ENCODE results near the gene AZIN2.

AZIN2 gene

GRCh38 chr1:33080885-33081553 is at the start of gene AZIN2:
Gene AZIN2 (plus strand): TSS chr1:33081153. CDS start chr1:33082250, 1,097 bp downstream.
- Histone ChIP-seq H3K4me1 (ENCODE audit: control insufficient read depth, insufficient read depth, low read length) (peaks cover 23% of the 10 kb centered on the region), H3K9me3 (ENCODE audit: control insufficient read depth in 2 of 2, low read length in 2 of 2) (no peaks in the 10 kb centered on the region), H3K27me3 (ENCODE audit: control insufficient read depth in 1 of 2, insufficient read depth in 2 of 2, low read length in 2 of 2) (no peaks in the 10 kb centered on the region), H3K36me3 (ENCODE audit: control insufficient read depth in 2 of 2, insufficient read depth in 2 of 2, low read length in 2 of 2) (no peaks in the 10 kb centered on the region), H3K27ac (ENCODE audit: low read length) (no peak within 1 kb of the TSS), H3K9ac (ENCODE audit: low read length in 2 of 2) (peak within 1 kb of the TSS; percentile 75 to 76), H3K4me3 (ENCODE audit: low read length in 2 of 2) (peak within 1 kb of the TSS; percentile 75 to 88)

DNA sequence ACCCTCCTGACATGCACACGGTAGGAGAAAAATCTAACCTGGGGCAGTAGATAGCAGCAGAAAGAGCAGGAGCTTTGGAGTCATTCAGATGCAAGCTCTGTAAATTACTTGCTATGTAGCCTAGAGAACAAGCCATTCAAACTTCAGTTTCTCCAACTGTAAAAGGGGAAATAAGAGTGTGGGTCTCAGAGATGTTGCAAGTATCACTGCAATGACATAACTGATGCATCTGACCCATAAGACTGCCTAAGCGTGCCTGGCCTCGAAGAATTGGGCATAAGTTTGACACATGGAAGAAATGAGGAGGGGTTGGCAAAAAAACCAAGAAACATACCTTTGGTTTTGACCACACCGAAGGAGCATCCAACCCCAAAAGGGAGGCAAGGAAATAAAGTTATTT is 49.4 kb upstream of the AZIN2 start:
- H3K9ac ChIP-seq (ENCODE audit: low read length in 2 of 2) = no peak overlapping the region
- no peak overlapping the region for H3K4me3 ChIP-seq (ENCODE audit: low read length in 2 of 2)
- no peaks in the 10 kb centered on the region for H3K27me3 ChIP-seq (ENCODE audit: control insufficient read depth in 1 of 2, insufficient read depth in 2 of 2, low read length in 2 of 2)
- peaks cover 16% of the 10 kb centered on the region for H3K4me1 ChIP-seq (ENCODE audit: control insufficient read depth, insufficient read depth, low read length)
- H3K36me3 ChIP-seq (ENCODE audit: control insufficient read depth in 2 of 2, insufficient read depth in 2 of 2, low read length in 2 of 2) = peaks cover 0 to 9% of the 10 kb centered on the region in 2 donors
- H3K27ac ChIP-seq (ENCODE audit: low read length) = no peak overlapping the region
- H3K9me3 ChIP-seq (ENCODE audit: control insufficient read depth in 2 of 2, low read length in 2 of 2) = no peaks in the 10 kb centered on the region

- H3K9ac ChIP-seq (ENCODE audit: low read length in 2 of 2) = no peak overlapping the region
- no peak overlapping the region for H3K27ac ChIP-seq (ENCODE audit: low read length)
- peaks cover 0 to 9% of the 10 kb centered on the region in 2 donors for H3K36me3 ChIP-seq (ENCODE audit: control insufficient read depth in 2 of 2, insufficient read depth in 2 of 2, low read length in 2 of 2)
- H3K4me1 ChIP-seq (ENCODE audit: control insufficient read depth, insufficient read depth, low read length) = peaks cover 16% of the 10 kb centered on the region
- no peak overlapping the region for H3K4me3 ChIP-seq (ENCODE audit: low read length in 2 of 2)
- H3K9me3 ChIP-seq (ENCODE audit: control insufficient read depth in 2 of 2, low read length in 2 of 2) = no peaks in the 10 kb centered on the region
- no peaks in the 10 kb centered on the region for H3K27me3 ChIP-seq (ENCODE audit: control insufficient read depth in 1 of 2, insufficient read depth in 2 of 2, low read length in 2 of 2)
Measured at GRCh38 chr1:33032126-33032869, 48.7 kb upstream of the AZIN2 start.

GRCh38 chr1:33036051-33036525 is 44.9 kb upstream of the AZIN2 start:
- H3K4me1 ChIP-seq (ENCODE audit: control insufficient read depth, insufficient read depth, low read length) = peaks cover 11% of the 10 kb centered on the region

GRCh38 chr1:33036526-33037503 is 44.1 kb upstream of the AZIN2 start, which contains the start of gene AK2:
Gene AK2 (minus strand): TSS chr1:33036883. CDS start chr1:33036828, 55 bp downstream.
- peaks cover 0 to 6% of the 10 kb centered on the region in 2 donors for H3K36me3 ChIP-seq (ENCODE audit: control insufficient read depth in 2 of 2, insufficient read depth in 2 of 2, low read length in 2 of 2)
- H3K27me3 ChIP-seq (ENCODE audit: control insufficient read depth in 1 of 2, insufficient read depth in 2 of 2, low read length in 2 of 2) = no peaks in the 10 kb centered on the region
- peak within 1 kb of the TSS; percentile 93 for H3K9ac ChIP-seq (ENCODE audit: low read length in 2 of 2)
- H3K27ac ChIP-seq (ENCODE audit: low read length) = peak within 1 kb of the TSS; percentile 66
- H3K4me3 ChIP-seq (ENCODE audit: low read length in 2 of 2) = peak within 1 kb of the TSS; percentile 93 to 98
- H3K9me3 ChIP-seq (ENCODE audit: control insufficient read depth in 2 of 2, low read length in 2 of 2) = no peaks in the 10 kb centered on the region
- H3K4me1 ChIP-seq (ENCODE audit: control insufficient read depth, insufficient read depth, low read length) = peaks cover 11% of the 10 kb centered on the region

More at GRCh38 chr1:33036051-33036525, 44.9 kb upstream of the AZIN2 start:
- Histone ChIP-seq H3K9ac (ENCODE audit: low read length in 2 of 2) (peak overlapping the region; percentile 93), H3K9me3 (ENCODE audit: control insufficient read depth in 2 of 2, low read length in 2 of 2) (no peaks in the 10 kb centered on the region), H3K27me3 (ENCODE audit: control insufficient read depth in 1 of 2, insufficient read depth in 2 of 2, low read length in 2 of 2) (no peaks in the 10 kb centered on the region), H3K27ac (ENCODE audit: low read length) (peak overlapping the region; percentile 66), H3K36me3 (ENCODE audit: control insufficient read depth in 2 of 2, insufficient read depth in 2 of 2, low read length in 2 of 2) (peaks cover 0 to 6% of the 10 kb centered on the region in 2 donors), H3K4me3 (ENCODE audit: low read length in 2 of 2) (peak overlapping the region; percentile 93 to 98)

- H3K9me3 ChIP-seq (ENCODE audit: control insufficient read depth in 2 of 2, low read length in 2 of 2) = no peaks in the 10 kb centered on the region
- no peak overlapping the region for H3K9ac ChIP-seq (ENCODE audit: low read length in 2 of 2)
- no peak overlapping the region for H3K27ac ChIP-seq (ENCODE audit: low read length)
- H3K36me3 ChIP-seq (ENCODE audit: control insufficient read depth in 2 of 2, insufficient read depth in 2 of 2, low read length in 2 of 2) = no peaks in the 10 kb centered on the region
- H3K4me3 ChIP-seq (ENCODE audit: low read length in 2 of 2) = no peak overlapping the region
- H3K4me1 ChIP-seq (ENCODE audit: control insufficient read depth, insufficient read depth, low read length) = peaks cover 11% of the 10 kb centered on the region
- H3K27me3 ChIP-seq (ENCODE audit: control insufficient read depth in 1 of 2, insufficient read depth in 2 of 2, low read length in 2 of 2) = no peaks in the 10 kb centered on the region
Measured at GRCh38 chr1:33039840-33040239, 41.1 kb upstream of the AZIN2 start.

- H3K27ac ChIP-seq (ENCODE audit: low read length) = no peak overlapping the region
- H3K9me3 ChIP-seq (ENCODE audit: control insufficient read depth in 2 of 2, low read length in 2 of 2) = no peaks in the 10 kb centered on the region
- H3K4me1 ChIP-seq (ENCODE audit: control insufficient read depth, insufficient read depth, low read length) = peaks cover 2% of the 10 kb centered on the region
- H3K27me3 ChIP-seq (ENCODE audit: control insufficient read depth in 1 of 2, insufficient read depth in 2 of 2, low read length in 2 of 2) = no peaks in the 10 kb centered on the region
- no peak overlapping the region for H3K4me3 ChIP-seq (ENCODE audit: low read length in 2 of 2)
- H3K36me3 ChIP-seq (ENCODE audit: control insufficient read depth in 2 of 2, insufficient read depth in 2 of 2, low read length in 2 of 2) = no peaks in the 10 kb centered on the region
- H3K9ac ChIP-seq (ENCODE audit: low read length in 2 of 2) = no peak overlapping the region
Measured at GRCh38 chr1:33041026-33041425, 39.9 kb upstream of the AZIN2 start.

- Histone ChIP-seq H3K27ac (ENCODE audit: low read length) (no peak overlapping the region), H3K4me1 (ENCODE audit: control insufficient read depth, insufficient read depth, low read length) (no peaks in the 10 kb centered on the region), H3K27me3 (ENCODE audit: control insufficient read depth in 1 of 2, insufficient read depth in 2 of 2, low read length in 2 of 2) (no peaks in the 10 kb centered on the region), H3K36me3 (ENCODE audit: control insufficient read depth in 2 of 2, insufficient read depth in 2 of 2, low read length in 2 of 2) (no peaks in the 10 kb centered on the region), H3K9me3 (ENCODE audit: control insufficient read depth in 2 of 2, low read length in 2 of 2) (no peaks in the 10 kb centered on the region), H3K4me3 (ENCODE audit: low read length in 2 of 2) (no peak overlapping the region), H3K9ac (ENCODE audit: low read length in 2 of 2) (no peak overlapping the region)
Measured at GRCh38 chr1:33042831-33043230, 38.1 kb upstream of the AZIN2 start.

DNA sequence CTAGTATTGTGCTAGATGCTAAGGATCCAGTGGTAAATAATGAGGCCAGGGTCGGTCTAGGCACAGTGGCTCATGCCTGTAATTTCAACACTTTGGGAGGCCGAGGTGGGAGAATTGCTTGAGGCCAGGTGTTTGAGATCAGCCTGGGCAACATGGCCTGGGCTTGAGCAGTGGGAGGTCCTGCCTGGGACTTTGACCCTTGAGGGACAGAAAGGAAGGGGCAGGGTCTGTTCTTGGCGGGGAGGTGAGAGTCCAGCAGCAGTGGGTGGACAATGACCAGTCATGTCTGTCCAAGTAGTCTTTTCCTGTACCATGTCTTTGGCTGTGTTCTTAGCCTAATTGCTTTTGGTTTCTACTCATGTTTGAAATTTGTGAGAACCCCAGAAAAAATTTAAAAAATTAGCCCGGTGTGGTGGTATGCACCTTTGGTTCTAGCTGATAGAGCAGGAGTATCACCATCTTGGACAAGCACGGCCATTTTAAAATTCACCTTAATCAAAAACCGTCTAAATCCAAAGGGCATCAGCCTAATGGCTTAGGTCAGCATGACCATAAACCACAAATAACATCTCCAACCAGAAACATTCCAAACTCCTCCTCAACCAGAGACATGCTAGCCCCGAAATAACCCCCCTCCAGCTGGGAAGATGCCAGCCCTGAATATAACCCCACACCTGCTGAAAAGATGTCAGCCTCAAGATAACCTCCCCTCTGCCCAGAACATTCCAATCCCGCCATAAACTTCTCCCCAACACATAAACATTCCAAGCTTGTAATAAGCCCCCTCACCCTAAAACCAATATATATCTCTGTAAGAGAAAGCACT is 37.5 kb upstream of the AZIN2 start:
- Histone ChIP-seq H3K27me3 (ENCODE audit: control insufficient read depth in 1 of 2, insufficient read depth in 2 of 2, low read length in 2 of 2) (no peaks in the 10 kb centered on the region), H3K4me3 (ENCODE audit: low read length in 2 of 2) (no peak overlapping the region), H3K36me3 (ENCODE audit: control insufficient read depth in 2 of 2, insufficient read depth in 2 of 2, low read length in 2 of 2) (no peaks in the 10 kb centered on the region), H3K9me3 (ENCODE audit: control insufficient read depth in 2 of 2, low read length in 2 of 2) (no peaks in the 10 kb centered on the region), H3K9ac (ENCODE audit: low read length in 2 of 2) (no peak overlapping the region), H3K27ac (ENCODE audit: low read length) (no peak overlapping the region), H3K4me1 (ENCODE audit: control insufficient read depth, insufficient read depth, low read length) (no peaks in the 10 kb centered on the region)
